IMR-90 (cell line): Measurements from ENCODE around the gene OR9A2.

Experiments
- BHLHE40 ChIP-seq: fragments of 150-350 bp; IDR thresholded peaks from 2 replicates; pipeline ENCODE4 v1.6.1; 2016; ENCODE audit warnings: mild to moderate bottlenecking, low read depth, low read length
- CEBPB ChIP-seq: IDR thresholded peaks from 2 replicates; pipeline ENCODE4 v1.6.1; 2012; ENCODE audit warnings: low read depth, low read length, improper control_type of control experiment
- CHD1 ChIP-seq: IDR thresholded peaks from 2 replicates; pipeline ENCODE4 v1.6.1; 2012; ENCODE audit warnings: low read depth, low read length, improper control_type of control experiment
- FOS ChIP-seq: fragments of 150-350 bp; IDR thresholded peaks from 2 replicates; pipeline ENCODE4 v1.6.1; 2016; ENCODE audit warnings: low read depth, low read length
- MAFK ChIP-seq: IDR thresholded peaks from 2 replicates; pipeline ENCODE4 v1.6.1; 2012; ENCODE audit warnings: low read depth, low read length, improper control_type of control experiment
- MAZ ChIP-seq: IDR thresholded peaks from 2 replicates; pipeline ENCODE4 v1.6.1; 2012; ENCODE audit warnings: low read depth, mild to moderate bottlenecking, low read length, improper control_type of control experiment, moderate library complexity, borderline replicate concordance
- MXI1 ChIP-seq: IDR thresholded peaks from 2 replicates; pipeline ENCODE4 v1.6.1; 2012; ENCODE audit warnings: low read depth, mild to moderate bottlenecking, low read length, moderate library complexity, borderline replicate concordance
- POLR2A ChIP-seq: IDR thresholded peaks from 2 replicates; pipeline ENCODE4 v1.6.1; 2012; ENCODE audit warnings: mild to moderate bottlenecking, low read depth, low read length
- RAD21 ChIP-seq: IDR thresholded peaks from 2 replicates; pipeline ENCODE4 v1.6.1; 2012; ENCODE audit warnings: low read length, improper control_type of control experiment
- RCOR1 ChIP-seq: IDR thresholded peaks from 2 replicates; pipeline ENCODE4 v1.6.1; 2012; ENCODE audit warnings: mild to moderate bottlenecking, low read length, improper control_type of control experiment; ENCODE audit not compliant: insufficient replicate concordance
- RFX5 ChIP-seq: IDR thresholded peaks from 2 replicates; pipeline ENCODE4 v1.8.0; 2012; ENCODE audit warnings: low read depth, mild to moderate bottlenecking, low read length, moderate library complexity
- SMC3 ChIP-seq: fragments of 150-350 bp; IDR thresholded peaks from 2 replicates; pipeline ENCODE4 v1.6.1; 2016; ENCODE audit warnings: low read depth, mild to moderate bottlenecking, antibody characterized with exemption, low read length, moderate library complexity
- TF ChIP-seq, protein P1 (sequence below): conservative IDR thresholded peaks from 2 replicates; pipeline ENCODE4 v1.5.1; 2012; ENCODE audit warnings: mild to moderate bottlenecking, low read depth, low read length, improper control_type of control experiment
- TF ChIP-seq, protein P2 (sequence below): fragments of 150-350 bp; IDR thresholded peaks from 2 replicates; pipeline ENCODE4 v1.6.1; 2017; ENCODE audit warnings: mild to moderate bottlenecking, antibody characterized with exemption, low read length, low read depth

DNA sequence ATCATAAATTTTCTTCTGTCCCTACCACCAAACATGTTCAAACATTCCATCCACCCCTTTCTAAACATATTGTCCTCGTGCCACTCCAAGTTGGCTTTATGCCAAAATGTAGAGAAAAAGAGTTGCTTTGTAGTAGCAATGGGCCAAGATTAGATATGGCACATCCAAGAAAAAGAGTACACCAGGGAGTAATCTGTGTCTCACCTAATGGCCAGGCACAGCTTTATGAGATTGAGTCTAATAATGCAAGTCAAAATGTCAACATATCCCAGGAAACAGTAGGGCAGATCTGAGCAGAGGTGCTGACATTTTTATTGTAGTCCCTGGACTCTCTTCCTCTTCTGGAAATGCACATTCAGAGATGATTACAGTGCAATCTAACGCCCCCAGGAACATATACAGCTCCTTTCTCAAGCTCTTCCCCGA is 19.5 kb upstream of the OR9A2 start:
- TF ChIP-seq, protein P1, sequence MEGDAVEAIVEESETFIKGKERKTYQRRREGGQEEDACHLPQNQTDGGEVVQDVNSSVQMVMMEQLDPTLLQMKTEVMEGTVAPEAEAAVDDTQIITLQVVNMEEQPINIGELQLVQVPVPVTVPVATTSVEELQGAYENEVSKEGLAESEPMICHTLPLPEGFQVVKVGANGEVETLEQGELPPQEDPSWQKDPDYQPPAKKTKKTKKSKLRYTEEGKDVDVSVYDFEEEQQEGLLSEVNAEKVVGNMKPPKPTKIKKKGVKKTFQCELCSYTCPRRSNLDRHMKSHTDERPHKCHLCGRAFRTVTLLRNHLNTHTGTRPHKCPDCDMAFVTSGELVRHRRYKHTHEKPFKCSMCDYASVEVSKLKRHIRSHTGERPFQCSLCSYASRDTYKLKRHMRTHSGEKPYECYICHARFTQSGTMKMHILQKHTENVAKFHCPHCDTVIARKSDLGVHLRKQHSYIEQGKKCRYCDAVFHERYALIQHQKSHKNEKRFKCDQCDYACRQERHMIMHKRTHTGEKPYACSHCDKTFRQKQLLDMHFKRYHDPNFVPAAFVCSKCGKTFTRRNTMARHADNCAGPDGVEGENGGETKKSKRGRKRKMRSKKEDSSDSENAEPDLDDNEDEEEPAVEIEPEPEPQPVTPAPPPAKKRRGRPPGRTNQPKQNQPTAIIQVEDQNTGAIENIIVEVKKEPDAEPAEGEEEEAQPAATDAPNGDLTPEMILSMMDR, result no peak
- TF ChIP-seq, protein P2, sequence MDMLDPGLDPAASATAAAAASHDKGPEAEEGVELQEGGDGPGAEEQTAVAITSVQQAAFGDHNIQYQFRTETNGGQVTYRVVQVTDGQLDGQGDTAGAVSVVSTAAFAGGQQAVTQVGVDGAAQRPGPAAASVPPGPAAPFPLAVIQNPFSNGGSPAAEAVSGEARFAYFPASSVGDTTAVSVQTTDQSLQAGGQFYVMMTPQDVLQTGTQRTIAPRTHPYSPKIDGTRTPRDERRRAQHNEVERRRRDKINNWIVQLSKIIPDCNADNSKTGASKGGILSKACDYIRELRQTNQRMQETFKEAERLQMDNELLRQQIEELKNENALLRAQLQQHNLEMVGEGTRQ, result no peak
- TF ChIP-seq POLR2A (no peak), RAD21 (no peak), SMC3 (no peak), MXI1 (no peak), FOS (no peak), BHLHE40 (no peak), RFX5 (no peak), RCOR1 (no peak), MAFK (no peak), CHD1 (no peak), CEBPB (no peak), MAZ (no peak)
